Measurements from ENCODE around the gene SLC34A2.

SLC34A2 gene

GRCh38 chr4:25725870-25726269 is 70.2 kb downstream of the SLC34A2 start:
- no peak for DNase-seq (ENCODE audit: low read depth in 2 of 2)

DNA sequence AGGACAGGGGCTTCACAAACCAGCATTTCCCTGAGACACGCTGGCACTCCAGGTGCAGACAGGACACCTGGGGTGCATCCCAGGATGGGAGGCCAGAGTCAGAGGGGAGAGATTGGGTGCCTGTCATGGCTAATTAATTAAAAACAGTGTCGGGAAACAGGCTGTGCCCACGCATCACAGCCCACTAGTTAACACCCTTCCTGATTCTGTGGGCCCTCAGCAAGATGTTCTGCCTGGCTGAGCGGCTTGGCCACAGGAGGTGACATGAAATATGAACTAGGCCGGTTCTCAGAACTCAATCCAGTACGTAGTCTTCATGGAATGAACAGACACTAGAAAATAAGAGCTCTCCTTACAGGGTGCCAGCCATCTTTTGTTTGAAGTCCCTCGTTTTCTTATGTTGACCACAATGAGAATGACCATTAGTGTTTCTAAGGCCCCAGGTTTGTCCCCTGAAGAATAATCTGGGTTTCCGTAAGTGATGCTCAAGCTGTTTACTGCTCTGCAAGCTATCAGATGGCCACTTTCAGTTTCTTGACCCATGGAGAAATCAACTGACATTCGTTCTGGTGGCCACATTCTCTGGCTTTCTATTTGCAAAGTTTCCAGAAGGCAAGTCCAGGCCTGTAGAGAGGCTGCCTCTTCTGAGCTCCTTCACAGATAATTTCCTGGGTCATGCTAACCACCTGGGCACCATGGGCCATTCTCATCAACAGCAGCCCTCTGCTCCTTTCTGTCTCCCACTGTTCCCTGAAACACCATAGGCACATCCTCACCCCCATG is 72.3 kb downstream of the SLC34A2 start:
- no peak for DNase-seq (ENCODE audit: low read depth in 2 of 2)
